HG03460 (cell line): ENCODE data around the gene ATOH7.

ENCODE experiments used
- ATAC-seq: cut with Tn5 transposase; IDR thresholded peaks from one replicate; pipeline ENCODE4 v1.9.1; 2021; ENCODE audit not compliant: unreplicated experiment

ATOH7 gene

GRCh38 chr10:68184546-68184945 is 47.4 kb downstream of the ATOH7 start:
- no peak for ATAC-seq
